Measurements from ENCODE around the gene PNRC2. TPM values are rescaled to one million over a fixed set of nuclear protein-coding genes. Genes with fewer than 3 reads are reported as not detected.

The PNRC2 gene
- polyA plus RNA-seq, 1 donor (not counting 4 experiments of a cell fraction or from before 2014, with no cell fraction given): 87.1 TPM

GRCh38 chr1:23927097-23927496, 32.5 kb upstream of the PNRC2 start:
- DNase-seq (ENCODE audit: low read depth, low spot score) (no peak), FAIRE-seq (no peak)
- H4K20me1 ChIP-seq (ENCODE audit: control insufficient read depth, extremely low read depth, insufficient read depth, low read length): no peaks in the 10 kb centered on the region
- no peaks in the 10 kb centered on the region for H3K9me3 ChIP-seq (ENCODE audit: control insufficient read depth, low read depth, low read length)
- TF ChIP-seq EZH2 (IDR thresholded peaks at IDR 0.05; ENCODE audit: low read length) (no peak), CTCF (optimal IDR thresholded peaks at IDR 0.05 in 1 of 3, IDR thresholded peaks at IDR 0.05 in 1 of 3, conservative IDR thresholded peaks at IDR 0.05 in 1 of 3; ENCODE audit: extremely low read depth in 1 of 3, insufficient read depth in 2 of 3, low read length in 3 of 3) (no peak)
- no peak overlapping the region for H3K4me3 ChIP-seq (ENCODE audit: control insufficient read depth in 2 of 3, extremely low read depth in 1 of 3, insufficient read depth in 2 of 3, low read depth in 1 of 3, low read length in 3 of 3)
- H3K9me1 ChIP-seq (ENCODE audit: control insufficient read depth, extremely low read depth, insufficient read depth, low read length): no peaks in the 10 kb centered on the region
- H3K79me2 ChIP-seq (ENCODE audit: control insufficient read depth, insufficient read depth, low read length): no peaks in the 10 kb centered on the region
- peaks cover 3% of the 10 kb centered on the region for H3K4me1 ChIP-seq (ENCODE audit: control insufficient read depth, extremely low read depth, insufficient read depth, low read length)
- dilution Hi-C loops (cut with MboI; ENCODE audit: extremely low pct_ligation_motif_present, low sequenced_read_pairs): no loop called here
- no peak overlapping the region for H3K27ac ChIP-seq (ENCODE audit: control insufficient read depth, insufficient read depth, low read length)
- no peaks in the 10 kb centered on the region for H3K27me3 ChIP-seq (ENCODE audit: control insufficient read depth, extremely low read depth, insufficient read depth, low read length)
- H3K4me2 ChIP-seq (ENCODE audit: control insufficient read depth, extremely low read depth, insufficient read depth, low read depth, low read length): no peak overlapping the region
- no peaks in the 10 kb centered on the region for H3K36me3 ChIP-seq (ENCODE audit: control insufficient read depth in 2 of 2, extremely low read depth in 1 of 2, insufficient read depth in 2 of 2, low read length in 2 of 2)
- no peak overlapping the region for H3K9ac ChIP-seq (ENCODE audit: control insufficient read depth, extremely low read depth, insufficient read depth, low read length)
- no peak overlapping the region for H2AFZ ChIP-seq (ENCODE audit: control insufficient read depth, low read length)

GRCh38 chr1:23928789-23929188, 30.8 kb upstream of the PNRC2 start:
- no peaks in the 10 kb centered on the region for H3K79me2 ChIP-seq (ENCODE audit: control insufficient read depth, insufficient read depth, low read length)
- TF ChIP-seq EZH2 (IDR thresholded peaks at IDR 0.05; ENCODE audit: low read length) (no peak), CTCF (optimal IDR thresholded peaks at IDR 0.05 in 1 of 3, IDR thresholded peaks at IDR 0.05 in 1 of 3, conservative IDR thresholded peaks at IDR 0.05 in 1 of 3; ENCODE audit: extremely low read depth in 1 of 3, insufficient read depth in 2 of 3, low read length in 3 of 3) (no peak)
- no peak overlapping the region for H3K27ac ChIP-seq (ENCODE audit: control insufficient read depth, insufficient read depth, low read length)
- H3K9me1 ChIP-seq (ENCODE audit: control insufficient read depth, extremely low read depth, insufficient read depth, low read length): no peaks in the 10 kb centered on the region
- no peak overlapping the region for H3K4me2 ChIP-seq (ENCODE audit: control insufficient read depth, extremely low read depth, insufficient read depth, low read depth, low read length)
- H2AFZ ChIP-seq (ENCODE audit: control insufficient read depth, low read length): no peak overlapping the region
- no peak overlapping the region for H3K4me3 ChIP-seq (ENCODE audit: control insufficient read depth in 2 of 3, extremely low read depth in 1 of 3, insufficient read depth in 2 of 3, low read depth in 1 of 3, low read length in 3 of 3)
- H3K9me3 ChIP-seq (ENCODE audit: control insufficient read depth, low read depth, low read length): no peaks in the 10 kb centered on the region
- H3K27me3 ChIP-seq (ENCODE audit: control insufficient read depth, extremely low read depth, insufficient read depth, low read length): peaks cover 7% of the 10 kb centered on the region
- no peaks in the 10 kb centered on the region for H4K20me1 ChIP-seq (ENCODE audit: control insufficient read depth, extremely low read depth, insufficient read depth, low read length)
- H3K9ac ChIP-seq (ENCODE audit: control insufficient read depth, extremely low read depth, insufficient read depth, low read length): no peak overlapping the region
- H3K36me3 ChIP-seq (ENCODE audit: control insufficient read depth in 2 of 2, extremely low read depth in 1 of 2, insufficient read depth in 2 of 2, low read length in 2 of 2): no peaks in the 10 kb centered on the region
- H3K4me1 ChIP-seq (ENCODE audit: control insufficient read depth, extremely low read depth, insufficient read depth, low read length): peaks cover 3% of the 10 kb centered on the region
- no peak for DNase-seq (ENCODE audit: low read depth, low spot score)
- dilution Hi-C loops (cut with MboI; ENCODE audit: extremely low pct_ligation_motif_present, low sequenced_read_pairs): no loop called here
- FAIRE-seq: no peak

Measured in keratinocyte (primary cell).